NCI-H526 treated with DMSO at 0.1 percent for 48 hours (cell line): ENCODE results near the gene TSHR.
A peak's percentile ranks its signal among the peaks of the same experiment; 100 is the strongest.
"Not testable (repeated sequence)": the region's sequence is repeated elsewhere in the genome, so short reads cannot be mapped to it uniquely, and the experiment has no call there.

Experiments used
- DNase-seq: peaks from one replicate; lab custom pipeline; 2025; lab: John Stamatoyannopoulos, UW

TSHR gene

GRCh38 chr14:80951491-80951890 is 3.9 kb upstream of the TSHR start:
- no peak for DNase-seq

DNA sequence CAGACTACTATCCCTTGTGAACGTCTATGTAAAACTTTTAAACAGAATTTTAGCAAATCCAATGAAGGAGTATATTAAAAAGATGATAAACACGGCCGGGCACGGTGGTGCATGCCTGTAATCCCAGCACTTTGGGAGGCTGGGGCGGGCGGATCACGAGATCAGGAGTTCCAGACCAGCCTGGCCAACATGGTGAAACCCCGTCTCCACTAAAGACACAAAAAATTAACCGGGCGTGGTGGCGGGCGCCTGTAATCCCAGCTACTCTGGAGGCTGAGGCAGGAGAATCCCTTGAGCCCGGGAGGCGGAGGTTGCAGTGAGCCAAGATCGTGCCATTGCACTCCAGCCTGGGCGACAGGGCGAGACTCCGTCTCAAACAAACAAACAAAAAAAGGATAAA is 2.2 kb upstream of the TSHR start:
- not testable (repeated sequence) for DNase-seq

GRCh38 chr14:80954687-80955299 is 628 bp upstream of the TSHR start:
- DNase-seq, result peak; percentile 49

GRCh38 chr14:80956102-80956501 is 681 bp downstream of the TSHR start:
- no peak for DNase-seq

DNA sequence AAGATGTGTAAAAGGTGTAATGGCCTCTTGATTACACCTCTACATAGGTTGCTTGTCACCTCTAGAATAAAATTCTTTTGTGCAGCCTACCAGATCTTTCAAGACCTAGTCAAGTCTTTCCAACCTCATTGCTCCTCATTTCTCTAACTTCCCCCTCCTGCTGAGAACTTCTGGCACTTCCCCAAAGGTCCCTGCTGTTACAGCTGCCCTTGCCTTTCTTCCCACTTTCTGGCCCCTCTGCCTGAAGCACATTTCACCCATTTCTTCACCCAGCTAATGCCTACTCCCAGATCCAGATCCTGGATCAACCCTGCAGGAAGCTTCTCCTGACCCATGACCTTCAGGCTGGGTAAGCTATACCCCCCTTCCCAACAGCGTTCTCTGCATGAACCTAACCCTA is 1.5 kb downstream of the TSHR start:
- no peak for DNase-seq

DNA sequence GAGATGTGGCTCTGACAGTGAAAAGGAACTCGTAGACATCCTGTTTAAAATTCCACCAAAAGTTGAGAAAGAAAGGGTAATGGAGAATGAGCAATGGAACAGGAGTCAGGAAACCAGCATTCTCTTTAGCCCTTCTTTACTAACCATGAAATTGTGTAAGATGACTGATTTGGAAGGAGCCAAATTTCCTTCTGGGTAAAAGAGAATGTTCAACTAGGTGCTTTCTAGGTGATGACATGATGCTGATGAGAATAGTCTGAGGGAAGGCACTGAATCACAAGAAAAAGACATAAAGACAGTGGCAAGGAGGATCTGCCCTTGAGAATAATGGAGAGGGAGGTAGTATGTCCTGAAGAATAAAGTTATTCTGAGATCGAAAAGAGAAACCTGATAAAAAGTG is 2.2 kb downstream of the TSHR start:
- DNase-seq, result no peak

DNA sequence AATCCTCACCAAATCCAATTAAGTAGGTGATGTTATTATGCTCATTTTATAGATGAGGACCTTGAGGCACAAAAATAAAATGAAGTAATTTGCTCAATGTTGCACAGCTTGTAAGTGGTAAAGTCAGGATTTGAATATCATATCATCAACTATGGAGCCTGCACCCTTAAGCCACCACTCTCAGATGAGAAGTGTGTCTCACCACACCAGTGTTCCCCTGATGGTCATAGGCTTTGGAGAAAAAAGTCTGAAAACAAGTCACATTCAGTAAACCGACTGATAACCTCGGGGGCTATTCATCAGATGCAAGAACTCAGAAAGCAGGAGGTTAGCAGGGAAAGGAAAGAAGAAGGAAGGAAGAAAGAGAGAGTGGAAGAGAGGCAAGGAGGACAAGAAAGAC is 2.8 kb downstream of the TSHR start:
- DNase-seq, result no peak

- DNase-seq, result no peak
Measured at GRCh38 chr14:80958939-80959338, 3.5 kb downstream of the TSHR start.

DNA sequence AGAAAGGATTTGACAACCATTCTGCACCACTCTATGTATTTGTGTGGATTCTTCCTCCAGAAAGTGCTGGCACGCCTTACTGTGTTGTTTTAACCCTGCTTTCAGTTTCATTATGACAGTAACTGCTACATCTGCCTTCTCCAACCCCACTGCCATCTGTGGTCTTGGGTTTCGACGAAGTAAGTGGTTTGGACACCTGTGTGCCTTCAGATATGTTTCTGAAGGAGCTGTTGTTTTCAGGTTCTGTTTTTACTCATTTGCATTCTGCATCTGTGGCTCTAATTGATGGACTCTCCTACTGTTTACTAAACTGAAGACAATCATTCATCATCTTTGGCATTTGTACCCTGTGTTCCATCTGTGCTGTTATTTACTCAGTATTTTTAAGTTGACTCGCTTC is 4.1 kb downstream of the TSHR start:
- no peak for DNase-seq

GRCh38 chr14:80965037-80965436 is 9.6 kb downstream of the TSHR start:
- DNase-seq, result no peak

- peak; percentile 13 for DNase-seq
Measured at GRCh38 chr14:80973931-80974641, 18.7 kb downstream of the TSHR start.

DNA sequence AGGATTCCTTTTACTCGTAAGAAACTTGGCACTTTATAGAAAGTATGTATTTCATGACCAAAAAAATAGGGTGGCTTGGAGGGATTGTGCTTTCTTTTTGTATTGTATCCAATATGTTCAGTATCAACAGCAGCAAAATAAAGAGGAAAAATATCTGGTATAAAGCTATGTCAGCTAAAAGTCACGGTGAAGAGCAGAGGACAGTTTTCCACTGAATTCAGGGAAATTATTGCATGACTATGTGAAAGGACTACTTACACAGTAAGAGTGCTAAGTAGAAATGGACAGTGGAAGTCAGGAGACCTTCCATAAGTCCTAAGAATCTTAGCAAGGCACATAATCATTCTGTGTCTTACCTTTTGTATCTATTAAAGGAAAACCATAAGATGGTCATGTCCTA is 19.3 kb downstream of the TSHR start:
- DNase-seq, result no peak

DNA sequence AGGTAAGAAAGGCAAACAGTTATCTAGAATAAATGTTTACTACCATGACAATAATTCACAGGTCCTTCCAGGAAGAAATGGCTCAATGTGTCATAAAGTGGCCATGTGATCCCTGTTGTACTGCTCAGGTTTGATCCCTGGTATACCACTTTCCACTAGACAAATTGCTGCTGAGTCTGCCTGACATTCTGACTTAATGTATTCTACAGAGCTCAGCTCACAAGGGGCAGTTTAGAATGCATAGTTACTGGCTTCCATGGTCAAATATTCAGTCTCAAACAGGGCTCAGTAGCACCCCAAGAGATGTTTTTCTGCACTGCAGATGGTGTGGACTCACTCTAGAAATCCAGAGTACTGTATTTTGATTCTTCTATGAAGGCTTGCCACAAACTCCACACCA is 21.8 kb downstream of the TSHR start:
- DNase-seq, result no peak

DNA sequence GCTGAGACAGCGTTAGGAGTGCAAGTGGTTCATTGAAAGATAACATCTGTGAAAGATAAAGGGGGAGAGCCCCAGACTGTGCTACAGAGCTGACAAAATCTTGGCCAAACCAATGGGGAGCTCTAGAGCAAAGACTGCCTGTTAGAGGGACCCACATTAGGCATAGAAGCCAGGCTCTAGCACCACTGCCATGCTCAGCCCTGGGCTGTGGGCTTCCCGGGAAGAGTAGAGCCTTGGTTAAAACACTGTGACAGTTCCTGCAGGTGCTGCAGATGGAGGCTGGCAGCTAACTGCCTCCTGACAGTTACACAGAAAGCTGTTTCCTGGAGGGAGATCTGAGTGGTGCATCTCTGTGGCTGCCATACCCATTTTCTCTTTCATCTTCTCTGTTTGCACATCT is 23.0 kb downstream of the TSHR start:
- no peak for DNase-seq

DNA sequence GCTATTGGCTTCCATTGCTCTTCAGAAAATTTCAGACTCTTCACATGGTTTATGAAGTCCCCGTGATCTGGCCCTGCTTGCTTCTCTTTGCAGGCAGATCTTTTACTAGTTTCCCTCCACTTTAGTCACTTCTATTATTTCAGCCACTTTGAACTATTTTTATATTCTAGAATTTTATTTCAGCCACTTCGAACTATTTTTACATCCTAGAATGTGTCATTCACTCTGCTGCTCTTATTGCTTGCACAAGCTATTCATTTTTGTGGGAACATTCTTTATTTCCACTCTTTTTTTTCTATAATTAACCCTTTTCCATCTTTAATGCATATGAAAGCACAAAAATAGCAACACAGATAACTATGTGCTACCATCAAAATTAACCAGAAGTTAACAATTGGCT is 24.5 kb downstream of the TSHR start:
- no peak for DNase-seq

- DNase-seq, result no peak
Measured at GRCh38 chr14:80981156-80981555, 25.7 kb downstream of the TSHR start.

DNA sequence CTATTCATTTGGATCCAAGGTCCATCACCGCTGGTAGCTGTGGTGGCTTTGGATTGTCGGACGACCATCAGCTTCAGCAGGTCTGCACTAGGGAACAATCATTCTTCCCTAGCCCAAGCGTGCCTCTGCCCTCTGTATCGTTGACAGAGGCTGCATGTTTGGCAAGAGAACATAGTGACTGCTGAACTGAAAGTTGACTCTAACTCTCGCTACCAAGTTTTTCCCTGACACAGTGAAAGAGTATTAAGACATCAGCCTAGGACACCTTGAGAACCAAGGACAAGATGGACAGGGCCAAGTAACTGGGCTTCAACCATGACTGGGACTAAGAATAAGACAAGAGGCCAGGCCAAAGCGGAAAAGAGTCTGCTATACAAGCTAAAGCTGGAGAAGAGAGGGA is 26.3 kb downstream of the TSHR start:
- no peak for DNase-seq

DNA sequence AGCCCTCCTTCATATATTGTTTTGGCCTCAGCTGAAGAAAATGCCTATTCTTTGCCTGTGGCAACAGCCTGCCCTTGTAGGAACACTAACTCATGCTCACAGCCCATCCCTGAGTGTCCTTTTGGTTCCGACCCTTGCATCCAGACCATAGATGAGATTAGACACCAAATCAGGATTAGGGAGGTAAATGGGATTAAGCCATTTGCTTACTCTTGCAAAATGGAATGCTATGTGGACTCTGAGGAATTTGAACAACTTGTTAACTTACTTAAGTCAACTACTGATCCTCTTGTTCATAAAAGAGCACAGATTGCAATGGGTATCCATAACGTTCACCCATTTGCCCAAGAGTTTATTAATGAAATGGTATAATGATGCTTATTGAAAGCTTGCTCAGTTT is 27.3 kb downstream of the TSHR start:
- DNase-seq, result no peak

GRCh38 chr14:80987235-80988032 is 32.0 kb downstream of the TSHR start:
- peak; percentile 51 for DNase-seq

DNA sequence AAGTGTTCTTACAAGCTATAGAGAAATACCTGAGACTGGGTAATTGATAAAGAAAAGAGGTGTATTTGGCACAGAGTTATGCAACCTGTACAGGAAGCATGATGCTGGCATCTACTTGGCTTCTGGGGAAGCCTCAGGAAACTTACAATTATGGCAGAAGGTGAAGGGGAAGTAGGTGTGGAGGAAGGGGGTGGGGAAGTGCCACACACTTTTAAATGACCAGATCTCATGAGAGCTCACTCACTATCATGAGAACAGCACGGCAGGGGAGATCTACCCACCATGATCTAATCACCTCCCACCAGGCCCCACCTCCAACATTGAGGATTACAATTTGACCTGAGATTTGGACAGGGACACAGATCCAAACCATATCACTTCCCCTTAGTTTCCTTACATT is 32.8 kb downstream of the TSHR start:
- DNase-seq, result no peak

DNA sequence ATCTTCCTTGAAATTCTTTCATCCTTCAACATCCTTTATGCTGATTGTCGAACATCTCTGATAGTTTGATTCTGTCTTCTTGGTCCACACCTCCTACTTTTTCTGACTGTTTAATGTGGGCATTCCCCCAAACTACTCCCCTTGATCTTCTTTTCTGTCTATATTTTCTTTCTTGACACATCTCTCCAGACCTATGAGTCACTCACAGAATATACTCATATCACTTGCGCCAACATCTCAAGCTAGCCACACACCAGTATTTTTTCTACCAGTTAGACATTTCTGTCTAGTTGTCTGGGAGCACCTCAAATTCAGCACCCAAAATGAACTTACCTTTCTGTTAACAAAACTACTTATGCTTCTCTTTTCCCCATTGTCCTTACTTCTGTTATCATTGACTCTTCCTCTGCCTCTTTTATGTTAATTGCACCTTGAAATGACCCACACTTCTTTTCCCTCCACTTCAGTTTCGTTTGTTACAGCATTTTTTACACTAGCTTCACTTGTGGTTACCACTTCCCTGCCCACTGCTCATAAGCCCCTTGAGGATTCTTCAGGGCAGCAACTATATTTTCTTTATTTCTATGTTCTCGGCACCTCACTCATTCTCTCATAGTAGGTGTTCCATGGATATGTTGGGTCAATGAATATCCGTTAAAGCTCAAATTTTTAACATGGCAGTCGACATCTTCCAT is 33.5 kb downstream of the TSHR start:
- no peak for DNase-seq

GRCh38 chr14:80992580-80992979 is 37.2 kb downstream of the TSHR start:
- DNase-seq, result no peak
